Uterus (tissue), 4 donors: ENCODE measurements around the gene DUS2. TPM values are rescaled to one million over a fixed set of nuclear protein-coding genes. Genes with fewer than 3 reads are reported as not detected.

Experiments
- DNase-seq, 2 donors: peaks; one replicate each; pipeline ENCODE4 v3.0.0-alpha.2; 2019 to 2020
- H3K27ac ChIP-seq, 2 donors: fragments of 200-600 bp; sonication (generic); 1 replicate in 1 of 2; 2 replicates in 1 of 2; pipeline ENCODE4 v1.5.1; 2016 to 2018
- H3K27me3 ChIP-seq, 2 donors: fragments of 200-600 bp; sonication (generic); one replicate each; pipeline ENCODE4 v1.5.1; 2018 to 2019; ENCODE audit warnings: control low read depth in 1 of 2
- H3K36me3 ChIP-seq, 2 donors: fragments of 200-600 bp; sonication (generic); one replicate each; pipeline ENCODE4 v1.5.1; 2019; ENCODE audit warnings: control low read depth in 1 of 2
- H3K4me1 ChIP-seq, 2 donors: fragments of 200-600 bp; sonication (generic); one replicate each; pipeline ENCODE4 v1.5.1; 2018 to 2019; ENCODE audit warnings: control low read depth in 1 of 2
- H3K4me3 ChIP-seq, 2 donors: fragments of 200-600 bp; sonication (generic); 1 replicate in 1 of 2; 2 replicates in 1 of 2; pipeline ENCODE4 v1.5.1; 2018 to 2019; ENCODE audit warnings: mild to moderate bottlenecking in 1 of 2
- H3K9me3 ChIP-seq, 2 donors: fragments of 200-600 bp; sonication (generic); one replicate each; pipeline ENCODE4 v1.5.1; 2019; ENCODE audit warnings: control low read depth in 1 of 2
- POLR2A ChIP-seq, 2 donors: fragments of 450-650 bp; IDR thresholded peaks; one replicate each; pipeline ENCODE4 v1.6.1; 2016; ENCODE audit warnings: antibody characterized with exemption in 2 of 2, mild to moderate bottlenecking in 1 of 2, moderate library complexity in 1 of 2
- intact Hi-C: fragments of 100-400 bp; cut with DNase I; formaldehyde crosslinking; loops from one replicate; pipeline ENCODE4 v1.15.1; 2023; ENCODE audit warnings: low total_unique reads
- total RNA-seq, 4 donors: library from RNA; depleted of rRNA in 3 of 4; stranded (reverse); fragments of >200 nt in 3 of 4; gene quantifications; one replicate each; pipeline versions ENCODE4 v1.1.0 to v1.2.4, GENCODE V29; 2014 to 2023
- TF ChIP-seq, protein P1 (sequence below), 4 experiments: fragments of 200-600 bp in 2 of 4; fragments of 450-650 bp in 2 of 4; sonication (generic) in 2 of 4; IDR thresholded peaks; one replicate each; pipeline ENCODE4 v1.5.1; 2016 to 2019; ENCODE audit warnings: antibody characterized with exemption in 4 of 4, mild to moderate bottlenecking in 2 of 4, moderate library complexity in 1 of 4
- donor health status: DM: yes; HTN: yes; CAD: no.

DUS2 gene
- total RNA-seq, 4 donors from 2014 or later = 2.0 to 18.4 (median 5.6) TPM

DNA sequence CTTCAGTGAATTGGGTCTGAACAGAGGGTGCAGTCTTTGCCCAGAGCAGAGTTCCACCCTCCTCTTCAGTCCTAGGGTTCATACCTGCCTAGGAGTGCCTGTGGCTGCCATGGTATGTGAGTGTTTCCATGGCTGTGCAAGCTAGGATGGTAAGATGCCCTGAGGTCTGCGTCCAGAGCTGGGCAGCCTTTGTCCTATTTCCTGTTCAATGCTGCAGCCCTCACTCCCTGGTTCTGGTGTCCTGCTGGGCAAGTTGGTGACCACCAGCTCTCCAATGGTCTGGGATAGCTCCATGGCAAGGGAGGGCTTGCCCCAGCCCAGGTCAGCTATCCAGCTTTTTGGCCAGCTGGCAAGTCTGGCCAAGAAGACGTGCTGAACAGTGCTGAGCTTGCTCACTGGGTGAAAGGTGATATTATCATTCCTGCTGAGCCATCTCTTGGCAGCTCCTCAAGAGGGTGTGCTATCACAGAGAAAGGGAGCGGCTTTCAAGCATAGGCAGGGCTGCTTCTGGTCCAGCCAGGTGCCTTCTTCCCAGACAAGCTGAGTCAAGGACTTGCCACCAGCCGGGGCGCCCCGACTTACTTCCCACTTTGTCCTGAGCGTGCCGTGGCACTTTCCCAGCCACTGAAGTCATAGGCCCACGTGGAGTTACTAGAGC is 49.1 kb downstream of the DUS2 start:
- no peaks in the 10 kb centered on the region for H3K36me3 ChIP-seq
- DNase-seq = peak in 1 of 2 donors; percentile 68

DNA sequence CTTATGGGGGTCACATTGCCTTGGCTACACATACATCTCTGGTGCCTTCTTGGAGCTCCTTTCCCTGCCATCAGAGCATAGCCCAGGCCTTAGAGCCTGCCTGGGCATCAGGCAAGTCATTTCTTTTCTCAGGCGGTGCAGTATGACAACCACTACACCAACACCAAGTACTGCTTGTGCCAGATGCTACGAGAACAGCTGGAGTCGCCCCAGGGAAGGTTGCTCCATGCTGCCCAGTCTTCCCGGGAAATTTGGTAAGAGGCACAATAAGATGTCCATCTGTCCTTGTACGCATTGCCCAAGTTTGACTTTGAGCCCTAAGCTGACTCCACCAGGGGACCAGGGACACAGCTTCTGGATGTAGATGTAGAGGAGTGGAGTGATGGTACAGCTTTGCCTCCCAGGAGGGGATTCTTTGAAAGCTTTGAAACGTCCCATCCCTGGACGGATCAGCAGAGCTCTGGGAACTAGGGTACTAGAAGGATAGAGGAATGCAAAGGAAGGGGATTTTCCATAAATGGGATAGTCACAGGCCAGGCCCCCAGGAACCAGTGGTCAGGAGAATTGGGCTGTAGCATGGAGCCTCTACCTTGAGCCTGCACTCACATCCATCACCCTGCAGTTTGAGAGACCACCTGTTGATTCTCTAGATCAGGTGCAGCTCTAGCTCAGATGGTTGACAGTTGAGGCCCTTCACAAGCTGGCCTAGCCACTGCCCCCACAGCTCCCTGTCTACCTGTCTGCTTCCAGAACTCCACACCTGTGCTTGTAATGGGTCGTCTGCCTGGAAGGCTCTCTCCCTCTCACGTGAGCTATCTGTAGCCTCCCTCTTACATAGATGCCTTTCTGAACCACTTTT is 51.0 kb downstream of the DUS2 start:
- DNase-seq = no peak

More for the DNA sequence above, 49.1 kb downstream of the DUS2 start:
- H3K9me3 ChIP-seq = no peaks in the 10 kb centered on the region
- H3K4me1 ChIP-seq = no peaks in the 10 kb centered on the region
- H3K27me3 ChIP-seq = no peaks in the 10 kb centered on the region
- intact Hi-C loops = no loop called here
- TF ChIP-seq, protein P1, sequence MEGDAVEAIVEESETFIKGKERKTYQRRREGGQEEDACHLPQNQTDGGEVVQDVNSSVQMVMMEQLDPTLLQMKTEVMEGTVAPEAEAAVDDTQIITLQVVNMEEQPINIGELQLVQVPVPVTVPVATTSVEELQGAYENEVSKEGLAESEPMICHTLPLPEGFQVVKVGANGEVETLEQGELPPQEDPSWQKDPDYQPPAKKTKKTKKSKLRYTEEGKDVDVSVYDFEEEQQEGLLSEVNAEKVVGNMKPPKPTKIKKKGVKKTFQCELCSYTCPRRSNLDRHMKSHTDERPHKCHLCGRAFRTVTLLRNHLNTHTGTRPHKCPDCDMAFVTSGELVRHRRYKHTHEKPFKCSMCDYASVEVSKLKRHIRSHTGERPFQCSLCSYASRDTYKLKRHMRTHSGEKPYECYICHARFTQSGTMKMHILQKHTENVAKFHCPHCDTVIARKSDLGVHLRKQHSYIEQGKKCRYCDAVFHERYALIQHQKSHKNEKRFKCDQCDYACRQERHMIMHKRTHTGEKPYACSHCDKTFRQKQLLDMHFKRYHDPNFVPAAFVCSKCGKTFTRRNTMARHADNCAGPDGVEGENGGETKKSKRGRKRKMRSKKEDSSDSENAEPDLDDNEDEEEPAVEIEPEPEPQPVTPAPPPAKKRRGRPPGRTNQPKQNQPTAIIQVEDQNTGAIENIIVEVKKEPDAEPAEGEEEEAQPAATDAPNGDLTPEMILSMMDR (IDR thresholded peaks at IDR 0.05) = no peak
- TF ChIP-seq POLR2A (IDR thresholded peaks at IDR 0.05) = no peak
- peak overlapping the region in 1 of 2 donors; percentile 15 for H3K27ac ChIP-seq
- H3K4me3 ChIP-seq = no peak overlapping the region

DNA sequence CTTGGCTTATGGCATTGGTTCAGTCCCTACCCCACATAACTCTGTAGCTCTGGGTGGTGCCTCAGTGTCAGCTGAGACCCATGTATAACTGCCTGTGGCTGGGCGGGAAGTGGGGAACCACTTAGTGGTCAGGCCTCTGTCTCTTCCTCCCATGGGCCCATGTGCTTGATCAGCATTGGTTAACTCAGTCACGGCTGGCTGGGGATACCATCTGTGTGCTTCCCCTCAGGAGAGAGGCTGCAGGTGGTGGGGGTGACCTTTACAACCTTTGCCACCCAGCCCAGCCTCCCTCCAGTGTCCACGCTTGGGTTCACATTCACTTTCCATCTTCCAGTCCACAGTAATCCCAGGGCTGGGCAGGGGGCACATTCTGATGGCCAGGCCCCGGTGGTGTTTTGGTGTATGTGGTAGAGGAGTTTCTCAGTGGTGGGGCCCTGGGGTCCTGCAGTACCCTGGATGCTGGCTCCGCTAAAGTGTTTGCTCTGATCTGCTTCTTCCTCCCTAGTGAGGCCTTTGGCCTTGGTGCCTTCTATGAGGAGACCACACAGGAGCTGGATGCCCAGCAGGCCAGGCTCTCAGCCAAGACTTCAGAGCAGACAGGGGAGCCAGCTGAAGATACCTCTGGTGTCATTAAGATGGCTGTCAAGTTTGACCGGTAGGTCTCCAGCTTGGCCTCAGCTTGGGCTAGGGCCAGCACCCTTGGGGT is 51.9 kb downstream of the DUS2 start:
- TF ChIP-seq, protein P1 (IDR thresholded peaks at IDR 0.05) = no peak
- TF ChIP-seq POLR2A (IDR thresholded peaks at IDR 0.05) = no peak
- intact Hi-C loops = no loop called here
- no peak overlapping the region for H3K27ac ChIP-seq
- no peaks in the 10 kb centered on the region for H3K27me3 ChIP-seq
- H3K4me3 ChIP-seq = no peak overlapping the region
- no peaks in the 10 kb centered on the region for H3K36me3 ChIP-seq
- DNase-seq = no peak
- H3K4me1 ChIP-seq = peaks cover 4 to 8% of the 10 kb centered on the region in 2 donors
- no peaks in the 10 kb centered on the region for H3K9me3 ChIP-seq

More for the DNA sequence above, 51.0 kb downstream of the DUS2 start:
- no peaks in the 10 kb centered on the region for H3K4me1 ChIP-seq
- H3K27me3 ChIP-seq = no peaks in the 10 kb centered on the region
- TF ChIP-seq, protein P1 (IDR thresholded peaks at IDR 0.05) = no peak
- no peak for TF ChIP-seq POLR2A (IDR thresholded peaks at IDR 0.05)
- no peak overlapping the region for H3K27ac ChIP-seq
- intact Hi-C loops = no loop called here
- no peak overlapping the region for H3K4me3 ChIP-seq
- H3K36me3 ChIP-seq = no peaks in the 10 kb centered on the region
- no peaks in the 10 kb centered on the region for H3K9me3 ChIP-seq

DNA sequence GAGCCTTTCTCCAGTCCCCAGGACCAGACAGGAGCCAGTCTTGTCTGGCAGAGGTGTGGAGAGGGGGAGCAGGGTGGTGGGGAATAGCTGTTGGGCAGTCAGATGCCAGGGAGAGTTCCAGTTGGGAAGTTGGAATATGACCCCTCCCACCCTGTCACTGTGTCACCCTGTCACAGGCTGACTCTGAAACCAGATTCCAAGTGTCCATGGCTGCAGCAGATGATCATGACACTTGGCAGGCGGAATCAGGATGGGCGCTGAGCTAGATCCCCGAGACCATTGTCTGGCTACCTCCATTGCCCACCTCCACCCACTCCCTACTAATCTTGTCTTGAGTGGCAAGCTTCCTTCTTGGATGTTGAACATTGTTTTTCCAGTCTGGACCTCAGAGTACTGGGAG is 52.9 kb downstream of the DUS2 start:
- intact Hi-C loops = no loop called here
- no peak for DNase-seq
- H3K4me3 ChIP-seq = no peak overlapping the region
- peaks cover 8 to 11% of the 10 kb centered on the region in 2 donors for H3K4me1 ChIP-seq
- no peak for TF ChIP-seq POLR2A (IDR thresholded peaks at IDR 0.05)
- TF ChIP-seq, protein P1 (IDR thresholded peaks at IDR 0.05) = no peak
- H3K27ac ChIP-seq = no peak overlapping the region
- no peaks in the 10 kb centered on the region for H3K36me3 ChIP-seq
- H3K27me3 ChIP-seq = no peaks in the 10 kb centered on the region
- H3K9me3 ChIP-seq = no peaks in the 10 kb centered on the region
